ENCODE results near the gene MIOX.

The MIOX gene

GRCh38 chr22:50536226-50536625, 49.6 kb downstream of the MIOX start:
- ChIA-PET POLR2A (ENCODE audit: low non-redundant PET) (no interaction called here), CTCF (no interaction called here)
- TF ChIP-seq, protein P1, sequence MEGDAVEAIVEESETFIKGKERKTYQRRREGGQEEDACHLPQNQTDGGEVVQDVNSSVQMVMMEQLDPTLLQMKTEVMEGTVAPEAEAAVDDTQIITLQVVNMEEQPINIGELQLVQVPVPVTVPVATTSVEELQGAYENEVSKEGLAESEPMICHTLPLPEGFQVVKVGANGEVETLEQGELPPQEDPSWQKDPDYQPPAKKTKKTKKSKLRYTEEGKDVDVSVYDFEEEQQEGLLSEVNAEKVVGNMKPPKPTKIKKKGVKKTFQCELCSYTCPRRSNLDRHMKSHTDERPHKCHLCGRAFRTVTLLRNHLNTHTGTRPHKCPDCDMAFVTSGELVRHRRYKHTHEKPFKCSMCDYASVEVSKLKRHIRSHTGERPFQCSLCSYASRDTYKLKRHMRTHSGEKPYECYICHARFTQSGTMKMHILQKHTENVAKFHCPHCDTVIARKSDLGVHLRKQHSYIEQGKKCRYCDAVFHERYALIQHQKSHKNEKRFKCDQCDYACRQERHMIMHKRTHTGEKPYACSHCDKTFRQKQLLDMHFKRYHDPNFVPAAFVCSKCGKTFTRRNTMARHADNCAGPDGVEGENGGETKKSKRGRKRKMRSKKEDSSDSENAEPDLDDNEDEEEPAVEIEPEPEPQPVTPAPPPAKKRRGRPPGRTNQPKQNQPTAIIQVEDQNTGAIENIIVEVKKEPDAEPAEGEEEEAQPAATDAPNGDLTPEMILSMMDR (conservative IDR thresholded peaks at IDR 0.05; ENCODE audit: low read depth) = no peak
- no peak overlapping the region for H3K27ac ChIP-seq
- no peak for DNase-seq (ENCODE audit: low spot score)

- DNase-seq (ENCODE audit: low spot score) = no peak
- ChIA-PET CTCF (no interaction called here), POLR2A (ENCODE audit: low non-redundant PET) (interaction anchor here (0.5 kb wide), 1 partner anchor 10 kb away, joined by 4 read pairs; no protein-coding TSS in a partner anchor)
- TF ChIP-seq, protein P1 (conservative IDR thresholded peaks at IDR 0.05; ENCODE audit: low read depth) = no peak
- H3K27ac ChIP-seq = peak overlapping the region; percentile 96
These were observed 51.1 kb downstream of the MIOX start for GRCh38 chr22:50537765-50538164.
